GM20000 (cell line): Measurements from ENCODE around the gene LTBP2.

Source experiments
- DNase-seq: peaks from one replicate; pipeline ENCODE4 v3.0.0; 2012; ENCODE audit warnings: low spot score
- TF ChIP-seq, protein P1 (sequence below): IDR thresholded peaks from 2 replicates; pipeline ENCODE4 v1.5.1; 2012; ENCODE audit warnings: mild to moderate bottlenecking, control low read depth; ENCODE audit errors: extremely low read depth, missing control alignments

LTBP2 gene

DNA sequence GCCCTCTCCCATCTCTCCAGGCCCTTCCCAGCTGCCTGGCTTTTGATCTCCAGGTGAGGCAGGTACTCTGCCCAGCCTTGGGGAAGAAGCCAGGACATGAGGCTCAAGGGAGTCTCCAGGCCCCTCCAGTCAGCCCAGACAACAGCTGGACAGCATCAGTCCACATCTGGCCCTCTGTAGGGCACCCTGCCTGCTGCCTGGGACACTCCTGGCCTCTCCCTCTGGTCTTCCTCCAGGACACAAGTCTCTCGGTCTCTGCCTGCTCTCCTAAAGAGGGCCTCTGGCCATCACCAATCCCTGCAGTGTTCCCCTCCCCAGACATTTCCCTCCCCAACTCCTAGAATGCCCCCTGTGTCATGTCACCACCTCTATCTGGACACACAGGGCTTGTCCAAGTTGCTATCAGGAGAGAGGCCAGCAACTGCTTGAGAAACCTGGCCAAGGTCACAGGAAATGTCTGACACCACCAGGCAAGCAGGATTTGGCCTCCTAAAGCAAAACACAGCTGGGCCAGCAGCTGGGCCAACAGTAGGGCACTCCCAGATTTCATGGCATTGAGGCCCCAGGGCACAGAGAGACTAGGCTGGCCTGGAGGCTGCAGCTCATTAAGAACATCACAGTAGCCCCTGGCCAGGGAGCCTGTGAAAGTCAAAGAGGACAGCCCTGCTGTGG is 29.0 kb downstream of the LTBP2 start:
- TF ChIP-seq, protein P1, sequence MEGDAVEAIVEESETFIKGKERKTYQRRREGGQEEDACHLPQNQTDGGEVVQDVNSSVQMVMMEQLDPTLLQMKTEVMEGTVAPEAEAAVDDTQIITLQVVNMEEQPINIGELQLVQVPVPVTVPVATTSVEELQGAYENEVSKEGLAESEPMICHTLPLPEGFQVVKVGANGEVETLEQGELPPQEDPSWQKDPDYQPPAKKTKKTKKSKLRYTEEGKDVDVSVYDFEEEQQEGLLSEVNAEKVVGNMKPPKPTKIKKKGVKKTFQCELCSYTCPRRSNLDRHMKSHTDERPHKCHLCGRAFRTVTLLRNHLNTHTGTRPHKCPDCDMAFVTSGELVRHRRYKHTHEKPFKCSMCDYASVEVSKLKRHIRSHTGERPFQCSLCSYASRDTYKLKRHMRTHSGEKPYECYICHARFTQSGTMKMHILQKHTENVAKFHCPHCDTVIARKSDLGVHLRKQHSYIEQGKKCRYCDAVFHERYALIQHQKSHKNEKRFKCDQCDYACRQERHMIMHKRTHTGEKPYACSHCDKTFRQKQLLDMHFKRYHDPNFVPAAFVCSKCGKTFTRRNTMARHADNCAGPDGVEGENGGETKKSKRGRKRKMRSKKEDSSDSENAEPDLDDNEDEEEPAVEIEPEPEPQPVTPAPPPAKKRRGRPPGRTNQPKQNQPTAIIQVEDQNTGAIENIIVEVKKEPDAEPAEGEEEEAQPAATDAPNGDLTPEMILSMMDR: no peak
- DNase-seq: no peak

DNA sequence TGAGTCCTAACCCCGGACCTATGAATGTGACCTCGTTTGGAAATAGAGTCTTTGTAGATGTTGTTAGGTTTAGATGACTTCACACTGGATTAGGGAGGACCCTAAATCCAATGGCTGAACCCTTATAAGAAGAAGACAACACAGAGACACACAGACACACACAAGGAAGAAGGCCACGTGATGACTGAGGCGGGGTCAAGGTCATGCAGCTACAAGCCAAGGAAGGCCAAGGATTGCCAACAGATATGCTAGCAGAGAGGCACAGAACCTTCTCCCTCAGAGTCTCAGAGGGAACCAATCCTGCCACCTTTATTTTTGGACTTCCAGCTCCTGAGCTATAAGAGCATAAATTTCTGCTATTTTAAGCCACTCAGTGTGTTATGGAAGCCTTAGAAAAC is 31.8 kb downstream of the LTBP2 start:
- no peak for DNase-seq
- TF ChIP-seq, protein P1: no peak

GRCh38 chr14:74579447-74580274 is 32.4 kb downstream of the LTBP2 start:
- DNase-seq: no peak
- TF ChIP-seq, protein P1: no peak

DNA sequence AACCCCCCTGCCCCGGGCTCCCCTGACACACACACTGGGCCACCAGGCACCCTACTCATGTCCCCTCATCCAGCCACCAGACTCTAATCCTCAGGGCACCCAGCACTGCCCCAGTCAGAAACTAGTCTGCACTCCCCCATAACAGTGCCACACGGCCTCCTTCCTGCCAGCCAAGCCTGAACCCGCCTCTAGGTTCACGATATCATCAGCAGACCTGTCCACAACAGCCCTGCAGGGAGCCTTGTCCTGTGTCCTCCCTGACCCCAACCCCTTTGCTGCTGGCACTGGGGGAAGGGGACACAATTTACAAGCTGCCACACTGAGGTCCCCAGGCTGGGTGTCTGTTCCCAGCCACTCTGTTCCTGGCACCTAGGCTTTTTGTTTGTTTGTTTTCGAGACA is 33.6 kb downstream of the LTBP2 start:
- TF ChIP-seq, protein P1: no peak
- no peak for DNase-seq

- TF ChIP-seq, protein P1: no peak
- no peak for DNase-seq
Observed at GRCh38 chr14:74577948-74578275, 34.1 kb downstream of the LTBP2 start.

GRCh38 chr14:74577247-74577947 is 34.6 kb downstream of the LTBP2 start:
- TF ChIP-seq, protein P1: no peak
- no peak for DNase-seq

- TF ChIP-seq, protein P1: no peak
- DNase-seq: no peak
Observed at GRCh38 chr14:74575936-74576335, 36.1 kb downstream of the LTBP2 start.
